IMR-90 (cell line): ENCODE data around the gene CREB5. TPM values are rescaled to one million over a fixed set of nuclear protein-coding genes. Genes with fewer than 3 reads are reported as not detected.

Experiments
- ATAC-seq: fragments of 200-7000 bp; cut with Tn5 transposase; 2 replicates; pipeline ENCODE4 v1.9.1; 2020; ENCODE audit warnings: low read depth, mild to moderate bottlenecking, moderate library complexity
- BruUV-seq: library from RNA; stranded (reverse); fragments of 400-500 nt; replicated peaks from 2 replicates; lab custom pipeline; 2021; lab: Mats Ljungman, UMichigan
- CTCF ChIA-PET: fragments of 300-600 bp; formaldehyde crosslinking; extraction: SDS; loops from one replicate; lab custom pipeline; 2021; ENCODE audit warnings: antibody characterized with exemption; lab: Yijun Ruan, JAX
- POLR2A ChIA-PET: fragments of 300-600 bp; sonication (Branson Sonifier 250); formaldehyde crosslinking; loops from one replicate; lab custom pipeline; 2022; ENCODE audit warnings: antibody characterized with exemption; ENCODE audit not compliant: unreplicated experiment; lab: Charles Lee
- DNase-seq: peaks from one replicate; pipeline ENCODE4 v3.0.0; 2013
- H2AFZ ChIP-seq: replicated peaks from 2 replicates; pipeline ENCODE3; 2013; ENCODE audit warnings: low read length, mild to moderate bottlenecking; ENCODE audit not compliant: poor library complexity
- H2AK5ac ChIP-seq: 2 replicates; pipeline ENCODE4 v1.6.1; 2013; ENCODE audit warnings: low read depth, low read length, inconsistent platforms
- H2AK9ac ChIP-seq: replicated peaks from 2 replicates; pipeline ENCODE3; 2013; ENCODE audit warnings: mild to moderate bottlenecking, low read depth, low read length, moderate library complexity; ENCODE audit not compliant: poor library complexity
- H2BK120ac ChIP-seq: 2 replicates; pipeline ENCODE4 v1.6.1; 2013; ENCODE audit warnings: low read depth, low read length, inconsistent platforms
- H2BK15ac ChIP-seq: 3 replicates; pipeline ENCODE4 v1.6.1; 2013; ENCODE audit warnings: low read depth, low read length, inconsistent platforms
- H2BK20ac ChIP-seq: 2 replicates; pipeline ENCODE4 v1.6.1; 2013; ENCODE audit warnings: low read depth, mild to moderate bottlenecking, inconsistent platforms, low read length, moderate library complexity
- H2BK5ac ChIP-seq: 2 replicates; pipeline ENCODE4 v1.6.1; 2013; ENCODE audit warnings: mild to moderate bottlenecking, low read depth, low read length, inconsistent platforms; ENCODE audit not compliant: poor library complexity, severe bottlenecking
- H3K14ac ChIP-seq: replicated peaks from 2 replicates; pipeline ENCODE4 v1.6.1; 2013; ENCODE audit warnings: low read depth, low read length, inconsistent platforms
- H3K18ac ChIP-seq: 2 replicates; pipeline ENCODE4 v1.6.1; 2013; ENCODE audit warnings: low read depth, low read length, control low read depth
- H3K23ac ChIP-seq: 2 replicates; pipeline ENCODE4 v1.6.1; 2013; ENCODE audit warnings: low read depth, low read length, inconsistent platforms
- H3K27ac ChIP-seq: 2 replicates; pipeline ENCODE4 v1.5.1; 2013; ENCODE audit warnings: mild to moderate bottlenecking, control low read depth, low read length; ENCODE audit not compliant: insufficient read depth
- H3K27me3 ChIP-seq: 2 replicates; pipeline ENCODE4 v1.6.1; 2013; ENCODE audit warnings: low read length; ENCODE audit not compliant: control insufficient read depth, insufficient read depth
- H3K36me3 ChIP-seq: 2 replicates; pipeline ENCODE4 v1.6.1; 2013; ENCODE audit warnings: low read length, mixed read lengths; ENCODE audit not compliant: control insufficient read depth, insufficient read depth
- H3K4ac ChIP-seq: 2 replicates; pipeline ENCODE4 v1.6.1; 2013; ENCODE audit warnings: low read depth, low read length, inconsistent platforms
- H3K4me1 ChIP-seq: 2 replicates; pipeline ENCODE4 v1.6.1; 2013; ENCODE audit warnings: low read length, mixed read lengths; ENCODE audit not compliant: control insufficient read depth, insufficient read depth
- H3K4me2 ChIP-seq: 2 replicates; pipeline ENCODE4 v1.6.1; 2013; ENCODE audit warnings: low read depth, mild to moderate bottlenecking, control low read depth, low read length, moderate library complexity
- H3K4me3 ChIP-seq: 2 replicates; pipeline ENCODE4 v1.5.1; 2013; ENCODE audit warnings: low read depth, mild to moderate bottlenecking, control low read depth, low read length, moderate library complexity; ENCODE audit not compliant: insufficient read depth
- H3K56ac ChIP-seq: 2 replicates; pipeline ENCODE4 v1.6.1; 2013; ENCODE audit warnings: low read length, inconsistent platforms; ENCODE audit not compliant: insufficient read depth; ENCODE audit errors: extremely low read depth
- H3K79me1 ChIP-seq, 2 experiments: 2 replicates each; pipeline ENCODE4 v1.6.1; 2013; ENCODE audit warnings: low read length in 2 of 2, inconsistent platforms in 1 of 2, low read depth in 1 of 2
- H3K9ac ChIP-seq: 2 replicates; pipeline ENCODE4 v1.6.1; 2013; ENCODE audit warnings: low read depth, low read length, control low read depth
- H3K9me1 ChIP-seq: 2 replicates; pipeline ENCODE4 v1.6.1; 2013; ENCODE audit warnings: low read length, inconsistent platforms; ENCODE audit not compliant: insufficient read depth
- H3K9me3 ChIP-seq: 2 replicates; pipeline ENCODE4 v1.6.1; 2013; ENCODE audit warnings: low read length; ENCODE audit not compliant: control insufficient read depth, insufficient read depth
- H4K20me1 ChIP-seq: 2 replicates; pipeline ENCODE4 v1.6.1; 2013; ENCODE audit warnings: low read length, inconsistent platforms; ENCODE audit not compliant: insufficient read depth
- H4K5ac ChIP-seq: 2 replicates; pipeline ENCODE4 v1.6.1; 2013; ENCODE audit warnings: mild to moderate bottlenecking, low read depth, low read length, control low read depth
- H4K8ac ChIP-seq, 2 experiments: 2 replicates each; pipeline ENCODE4 v1.6.1; 2013; ENCODE audit warnings: low read depth in 2 of 2, low read length in 2 of 2, control low read depth in 1 of 2, inconsistent platforms in 1 of 2
- H4K91ac ChIP-seq: 2 replicates; pipeline ENCODE4 v1.6.1; 2013; ENCODE audit warnings: low read depth, low read length, inconsistent platforms; ENCODE audit not compliant: insufficient read depth
- BHLHE40 ChIP-seq: fragments of 150-350 bp; IDR thresholded peaks from 2 replicates; pipeline ENCODE4 v1.6.1; 2016; ENCODE audit warnings: mild to moderate bottlenecking, low read depth, low read length
- CEBPB ChIP-seq: IDR thresholded peaks from 2 replicates; pipeline ENCODE4 v1.6.1; 2012; ENCODE audit warnings: low read depth, low read length, improper control_type of control experiment
- CHD1 ChIP-seq: IDR thresholded peaks from 2 replicates; pipeline ENCODE4 v1.6.1; 2012; ENCODE audit warnings: low read depth, low read length, improper control_type of control experiment
- FOS ChIP-seq: fragments of 150-350 bp; IDR thresholded peaks from 2 replicates; pipeline ENCODE4 v1.6.1; 2016; ENCODE audit warnings: low read depth, low read length
- MXI1 ChIP-seq: IDR thresholded peaks from 2 replicates; pipeline ENCODE4 v1.6.1; 2012; ENCODE audit warnings: low read depth, mild to moderate bottlenecking, low read length, moderate library complexity, borderline replicate concordance
- POLR2A ChIP-seq: IDR thresholded peaks from 2 replicates; pipeline ENCODE4 v1.6.1; 2012; ENCODE audit warnings: mild to moderate bottlenecking, low read depth, low read length
- RAD21 ChIP-seq: IDR thresholded peaks from 2 replicates; pipeline ENCODE4 v1.6.1; 2012; ENCODE audit warnings: low read length, improper control_type of control experiment
- RCOR1 ChIP-seq: IDR thresholded peaks from 2 replicates; pipeline ENCODE4 v1.6.1; 2012; ENCODE audit warnings: mild to moderate bottlenecking, low read length, improper control_type of control experiment; ENCODE audit not compliant: insufficient replicate concordance
- SMC3 ChIP-seq: fragments of 150-350 bp; IDR thresholded peaks from 2 replicates; pipeline ENCODE4 v1.6.1; 2016; ENCODE audit warnings: low read depth, mild to moderate bottlenecking, antibody characterized with exemption, low read length, moderate library complexity
- WGBS, 2 experiments: methylation state at CpG; one replicate each; pipeline versions ENCODE4 v1.1.5 to v1.1.7; 2013; ENCODE audit warnings: missing lambda C conversion rate in 2 of 2; ENCODE audit not compliant: insufficient read length in 1 of 2; ENCODE audit errors: extremely low coverage in 2 of 2; 5-methylcytosine and 5-hydroxymethylcytosine counted together
- dilution Hi-C: fragments of 300-500 bp; cut with HindIII; formaldehyde crosslinking; loops from one replicate; pipeline ENCODE4 v1.14.3; 2018; ENCODE audit warnings: low sequenced_read_pairs; ENCODE audit not compliant: unreplicated experiment
- in situ Hi-C: fragments of 300-500 bp; cut with MboI; formaldehyde crosslinking; loops from 3 replicates; pipeline ENCODE4 v1.14.3; 2019; ENCODE audit warnings: low sequenced_read_pairs, inconsistent platforms, mixed read lengths
- intact Hi-C: fragments of 100-400 bp; cut with micrococcal nuclease; formaldehyde crosslinking; loops from 2 replicates; pipeline ENCODE4 v1.10.0; 2022
- polyA plus RNA-seq, 3 experiments: library from polyadenylated mRNA; depleted of rRNA; stranded (reverse); fragments of >200 nt; gene quantifications; 2 replicates each; pipeline ENCODE4 v1.2.3, GENCODE V29; 2012; ENCODE audit warnings: low replicate concordance in 1 of 3
- total RNA-seq: library from RNA; depleted of rRNA; stranded (reverse); fragments of >200 nt; gene quantifications from 2 replicates; pipeline ENCODE4 v1.2.3, GENCODE V29; 2012
- TF ChIP-seq, protein P1 (sequence below): fragments of 150-350 bp; IDR thresholded peaks from 2 replicates; pipeline ENCODE4 v1.6.1; 2016; ENCODE audit warnings: low read depth, mild to moderate bottlenecking, low read length, moderate library complexity, borderline replicate concordance
- TF ChIP-seq, protein P2 (sequence below): conservative IDR thresholded peaks from 2 replicates; pipeline ENCODE4 v1.5.1; 2012; ENCODE audit warnings: mild to moderate bottlenecking, low read depth, low read length, improper control_type of control experiment
- TF ChIP-seq, protein P3 (sequence below): fragments of 150-350 bp; IDR thresholded peaks from 2 replicates; pipeline ENCODE4 v1.6.1; 2017; ENCODE audit warnings: mild to moderate bottlenecking, antibody characterized with exemption, low read length, low read depth

The CREB5 gene
- total and polyA plus RNA-seq, 2 of the 4 experiments (the other 2 are of a cell fraction), result 7.3 to 13.1 TPM

DNA sequence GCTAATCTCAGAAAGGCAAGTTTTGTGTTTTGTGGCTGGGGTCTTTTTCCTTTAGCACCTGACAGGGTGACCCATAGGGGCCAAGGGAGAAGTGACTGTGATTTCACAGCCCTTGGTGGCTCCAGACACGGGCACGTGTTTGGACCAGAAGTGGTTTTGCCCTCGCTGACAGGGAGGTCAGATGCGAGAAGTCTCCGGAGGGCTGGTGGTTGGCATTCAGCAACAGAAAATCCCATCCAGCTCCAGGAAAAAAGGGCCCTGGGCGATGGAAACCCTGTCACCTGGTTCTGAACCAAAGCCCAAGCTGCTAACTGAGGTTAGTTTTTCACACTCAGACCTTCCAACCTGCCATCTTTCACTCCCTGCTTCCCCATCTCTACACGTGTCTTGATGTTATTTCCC lies 272.9 kb downstream of the CREB5 start:
- intact Hi-C loops, result no loop called here
- Histone ChIP-seq H4K20me1 (no peaks in the 10 kb centered on the region), H2BK5ac (no peak overlapping the region), H3K9me1 (no peaks in the 10 kb centered on the region), H3K4me3 (no peak overlapping the region), H3K4ac (peak overlapping the region; percentile 55), H3K9me3 (no peaks in the 10 kb centered on the region), H3K14ac (no peak overlapping the region), H2BK120ac (0 out of 2 replicates have a peak overlapping the region, but pooled peaks have one; percentile 22), H2AK5ac (peak overlapping the region; percentile 18; the same call in 1 of the 2 replicates), H4K8ac (no peak overlapping the region), H3K18ac (no peak overlapping the region), H3K27me3 (no peaks in the 10 kb centered on the region), H3K56ac (no peak overlapping the region), H3K79me1 (0 out of 4 replicates have a peak, but pooled peaks cover 4 to 5% of the 10 kb centered on the region in 2 experiments), H4K5ac (no peak overlapping the region), H2BK15ac (peak overlapping the region; percentile 3; the same call in 1 of the 3 replicates), H4K91ac (peak overlapping the region; percentile 4; the same call in 1 of the 2 replicates), H3K36me3 (no peaks in the 10 kb centered on the region), H3K4me1 (peaks cover 4% of the 10 kb centered on the region), H3K9ac (no peak overlapping the region), H3K4me2 (no peak overlapping the region), H2AFZ (no peak overlapping the region), H3K27ac (no peak overlapping the region), H3K23ac (no peak overlapping the region), H2AK9ac (no peak overlapping the region), H2BK20ac (peak overlapping the region; percentile 27; the same call in 1 of the 2 replicates)
- TF ChIP-seq, protein P1, sequence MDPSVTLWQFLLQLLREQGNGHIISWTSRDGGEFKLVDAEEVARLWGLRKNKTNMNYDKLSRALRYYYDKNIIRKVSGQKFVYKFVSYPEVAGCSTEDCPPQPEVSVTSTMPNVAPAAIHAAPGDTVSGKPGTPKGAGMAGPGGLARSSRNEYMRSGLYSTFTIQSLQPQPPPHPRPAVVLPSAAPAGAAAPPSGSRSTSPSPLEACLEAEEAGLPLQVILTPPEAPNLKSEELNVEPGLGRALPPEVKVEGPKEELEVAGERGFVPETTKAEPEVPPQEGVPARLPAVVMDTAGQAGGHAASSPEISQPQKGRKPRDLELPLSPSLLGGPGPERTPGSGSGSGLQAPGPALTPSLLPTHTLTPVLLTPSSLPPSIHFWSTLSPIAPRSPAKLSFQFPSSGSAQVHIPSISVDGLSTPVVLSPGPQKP, result no peak
- TF ChIP-seq BHLHE40 (no peak), RCOR1 (no peak), CEBPB (no peak), FOS (no peak), RAD21 (no peak), MXI1 (no peak), SMC3 (no peak), CHD1 (no peak), POLR2A (no peak)
- TF ChIP-seq, protein P2, sequence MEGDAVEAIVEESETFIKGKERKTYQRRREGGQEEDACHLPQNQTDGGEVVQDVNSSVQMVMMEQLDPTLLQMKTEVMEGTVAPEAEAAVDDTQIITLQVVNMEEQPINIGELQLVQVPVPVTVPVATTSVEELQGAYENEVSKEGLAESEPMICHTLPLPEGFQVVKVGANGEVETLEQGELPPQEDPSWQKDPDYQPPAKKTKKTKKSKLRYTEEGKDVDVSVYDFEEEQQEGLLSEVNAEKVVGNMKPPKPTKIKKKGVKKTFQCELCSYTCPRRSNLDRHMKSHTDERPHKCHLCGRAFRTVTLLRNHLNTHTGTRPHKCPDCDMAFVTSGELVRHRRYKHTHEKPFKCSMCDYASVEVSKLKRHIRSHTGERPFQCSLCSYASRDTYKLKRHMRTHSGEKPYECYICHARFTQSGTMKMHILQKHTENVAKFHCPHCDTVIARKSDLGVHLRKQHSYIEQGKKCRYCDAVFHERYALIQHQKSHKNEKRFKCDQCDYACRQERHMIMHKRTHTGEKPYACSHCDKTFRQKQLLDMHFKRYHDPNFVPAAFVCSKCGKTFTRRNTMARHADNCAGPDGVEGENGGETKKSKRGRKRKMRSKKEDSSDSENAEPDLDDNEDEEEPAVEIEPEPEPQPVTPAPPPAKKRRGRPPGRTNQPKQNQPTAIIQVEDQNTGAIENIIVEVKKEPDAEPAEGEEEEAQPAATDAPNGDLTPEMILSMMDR, result no peak
- TF ChIP-seq, protein P3, sequence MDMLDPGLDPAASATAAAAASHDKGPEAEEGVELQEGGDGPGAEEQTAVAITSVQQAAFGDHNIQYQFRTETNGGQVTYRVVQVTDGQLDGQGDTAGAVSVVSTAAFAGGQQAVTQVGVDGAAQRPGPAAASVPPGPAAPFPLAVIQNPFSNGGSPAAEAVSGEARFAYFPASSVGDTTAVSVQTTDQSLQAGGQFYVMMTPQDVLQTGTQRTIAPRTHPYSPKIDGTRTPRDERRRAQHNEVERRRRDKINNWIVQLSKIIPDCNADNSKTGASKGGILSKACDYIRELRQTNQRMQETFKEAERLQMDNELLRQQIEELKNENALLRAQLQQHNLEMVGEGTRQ, result no peak
- in situ Hi-C loops, result no loop called here
- ChIA-PET CTCF (interaction anchor here (0.6 to 1.3 kb wide), 4 partner anchors 16 to 1489 kb away, joined by 3 to 5 read pairs (median 4); no protein-coding TSS in a partner anchor), POLR2A (interaction anchor here (1.0 kb wide), 1 partner anchor 23 kb away, joined by 3 read pairs; no protein-coding TSS in a partner anchor)
- no peak for DNase-seq
- ATAC-seq, result no peak
- BruUV-seq, result no TSS peak
- dilution Hi-C loops, result no loop called here
- WGBS, 2 experiments, result no CpG with 5 or more reads among the region's 7 CpGs
